Activated CD4-positive, alpha-beta T cell treated with anti-CD3 and anti-CD28 coated beads for 4 hours (primary cell): ENCODE results near the gene LEP.

Experiments used
- DNase-seq, 2 donors: peaks; one replicate each; pipeline ENCODE4 v3.0.0-alpha.2; 2020

Gene LEP

DNA sequence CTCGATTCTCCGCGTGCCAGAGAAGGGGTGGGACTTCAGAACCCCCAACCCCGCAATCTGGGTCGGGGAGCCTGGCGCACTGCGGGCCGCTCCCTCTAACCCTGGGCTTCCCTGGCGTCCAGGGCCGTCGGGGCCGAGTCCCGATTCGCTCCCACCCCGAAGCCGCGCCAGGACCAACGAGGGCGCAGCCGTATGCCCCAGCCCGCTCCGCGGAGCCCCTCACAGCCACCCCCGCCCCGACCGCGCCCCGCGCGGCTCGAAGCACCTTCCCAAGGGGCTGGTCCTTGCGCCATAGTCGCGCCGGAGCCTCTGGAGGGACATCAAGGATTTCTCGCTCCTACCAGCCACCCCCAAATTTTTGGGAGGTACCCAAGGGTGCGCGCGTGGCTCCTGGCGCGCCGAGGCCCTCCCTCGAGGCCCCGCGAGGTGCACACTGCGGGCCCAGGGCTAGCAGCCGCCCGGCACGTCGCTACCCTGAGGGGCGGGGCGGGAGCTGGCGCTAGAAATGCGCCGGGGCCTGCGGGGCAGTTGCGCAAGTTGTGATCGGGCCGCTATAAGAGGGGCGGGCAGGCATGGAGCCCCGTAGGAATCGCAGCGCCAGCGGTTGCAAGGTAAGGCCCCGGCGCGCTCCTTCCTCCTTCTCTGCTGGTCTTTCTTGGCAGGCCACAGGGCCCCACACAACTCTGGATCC, at the start of gene LEP:
LEP (plus strand) TSS at position 583 of the 691 bp plus-strand sequence. CDS start 10,741 bp downstream, outside the sequence.
- no peak for DNase-seq

DNA sequence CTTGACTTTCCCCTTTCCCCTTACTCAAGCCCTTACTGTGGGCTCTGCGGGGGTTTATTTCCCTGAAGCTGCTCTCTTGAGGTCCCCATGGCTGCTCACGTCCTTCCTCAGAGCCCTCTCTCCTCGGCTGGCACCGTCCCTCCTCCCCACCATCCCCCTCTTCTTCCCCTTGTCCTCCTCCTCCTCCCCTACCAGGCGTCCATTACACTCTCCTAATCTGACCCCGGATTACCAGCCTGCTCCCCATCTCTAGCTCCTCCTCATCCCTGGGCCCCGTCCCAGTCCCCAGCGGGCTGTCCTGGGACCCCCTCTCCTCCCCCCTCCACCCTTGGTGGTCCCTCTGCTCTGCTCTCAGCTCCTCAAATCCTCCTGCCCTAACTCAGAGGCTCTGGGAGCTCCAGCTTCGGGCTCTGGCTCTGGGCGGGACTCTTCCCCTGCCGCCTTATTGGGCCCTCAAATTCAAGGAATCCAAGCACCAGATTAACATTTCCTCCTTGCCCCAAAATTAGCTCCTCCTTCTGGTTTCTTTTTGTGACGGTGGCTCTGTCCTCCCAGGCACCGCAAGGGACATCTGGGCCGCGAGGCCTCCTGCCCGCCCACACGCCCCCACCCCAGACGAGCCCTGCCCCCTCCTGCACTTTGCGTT, 48.5 kb upstream of the LEP start:
- DNase-seq = no peak

DNA sequence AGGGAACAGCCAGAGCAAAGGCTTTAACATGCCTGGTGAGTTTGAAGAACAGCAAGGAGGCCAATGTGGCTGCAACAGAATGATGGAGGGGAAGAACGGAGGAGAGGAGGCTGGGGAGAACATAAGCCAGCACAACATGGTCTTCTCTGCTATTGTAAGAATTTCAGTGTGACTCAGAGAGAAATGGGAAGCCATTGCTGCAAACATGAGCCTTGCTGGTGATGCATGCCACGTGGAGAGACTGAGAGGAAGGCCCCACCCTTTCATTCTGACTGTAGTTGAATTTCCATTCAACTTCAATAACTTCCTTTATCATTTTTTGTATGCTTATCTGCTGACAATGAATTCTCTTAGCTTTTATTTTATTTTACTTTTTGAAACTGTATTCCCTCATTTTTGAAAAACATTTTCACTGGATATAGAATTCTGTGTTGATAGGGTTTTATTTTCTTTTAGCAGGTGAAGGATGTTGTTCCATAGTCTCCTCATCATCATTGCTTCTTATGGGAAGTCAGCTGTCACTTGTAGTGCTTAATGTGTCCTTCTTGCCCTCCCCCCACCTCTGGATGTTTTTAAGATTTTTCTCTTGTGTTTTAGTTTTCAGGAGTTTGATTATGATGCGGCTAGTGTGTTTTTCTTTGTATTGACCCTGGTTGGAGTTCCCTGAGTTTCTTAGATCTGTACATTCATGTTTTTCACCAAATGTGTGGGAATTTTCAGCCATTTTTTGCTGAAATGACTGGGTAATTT, 46.4 kb upstream of the LEP start:
- DNase-seq = no peak

GRCh38 chr7:128197589-128197988, 43.5 kb upstream of the LEP start:
- DNase-seq = no peak

DNA sequence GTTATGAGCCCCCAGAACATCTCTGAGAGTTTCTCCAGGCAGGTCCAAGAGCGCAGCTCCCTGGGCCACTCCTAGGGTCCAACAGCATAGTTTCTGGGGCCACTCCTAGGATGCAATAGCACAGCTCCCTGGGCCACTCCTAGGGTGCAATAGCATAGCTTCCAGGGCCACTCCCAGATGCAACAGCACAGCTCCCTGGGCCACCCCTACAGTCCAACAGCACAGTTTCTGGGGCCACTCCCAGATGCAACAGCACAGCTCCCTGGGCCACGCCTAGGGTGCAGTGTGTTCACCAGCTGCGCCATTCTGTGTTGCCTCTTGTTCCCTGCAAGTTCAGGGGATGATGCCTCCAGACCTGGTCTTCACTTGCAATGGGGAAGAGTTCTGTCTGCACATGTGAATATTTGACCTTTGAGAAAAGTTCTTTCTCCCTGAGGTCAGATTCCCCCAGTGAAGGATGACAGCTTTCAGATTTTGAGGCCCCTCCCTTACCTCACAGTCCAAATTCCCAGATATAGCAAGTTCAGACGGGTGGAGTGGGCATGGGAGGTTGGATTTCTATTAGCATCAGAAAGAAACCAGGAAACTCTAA, 43.0 kb upstream of the LEP start:
- no peak for DNase-seq

GRCh38 chr7:128200376-128200775, 40.7 kb upstream of the LEP start:
- DNase-seq = no peak

GRCh38 chr7:128201067-128201689, 39.9 kb upstream of the LEP start:
- no peak for DNase-seq

GRCh38 chr7:128201690-128202085, 39.4 kb upstream of the LEP start:
- no peak for DNase-seq

DNA sequence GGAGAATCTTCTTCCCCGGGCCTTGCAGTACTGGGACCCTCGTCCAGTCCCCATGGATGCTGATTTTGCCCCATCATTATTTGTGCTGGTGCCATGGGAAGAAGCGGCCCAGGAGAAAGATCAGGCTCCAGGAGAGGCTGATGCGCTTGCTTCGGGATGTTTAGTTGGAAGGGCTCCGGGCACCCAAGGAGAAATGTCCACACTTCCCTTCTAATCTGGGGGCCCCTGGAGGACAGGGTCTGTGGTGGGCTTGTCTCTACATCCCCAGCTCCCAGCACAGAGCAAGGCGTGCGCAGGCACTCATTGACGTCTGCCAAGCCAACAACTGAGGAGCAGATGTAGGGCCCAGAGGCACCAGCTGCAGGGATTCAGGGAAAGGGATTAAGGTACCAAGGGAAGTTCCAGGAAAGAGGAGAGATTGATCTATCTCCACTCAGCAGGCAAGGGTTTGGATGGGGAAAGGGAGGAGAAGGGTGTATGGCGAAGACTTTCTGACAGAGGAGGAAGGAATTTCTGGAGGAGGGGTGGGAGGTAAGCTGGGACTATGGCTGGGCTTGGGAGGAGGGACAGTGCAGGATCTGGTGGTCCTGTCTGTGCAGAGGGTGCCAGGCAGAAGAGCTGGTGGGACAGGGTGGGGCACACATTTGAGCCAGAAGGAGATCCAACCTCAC, 38.7 kb upstream of the LEP start:
- no peak for DNase-seq

DNA sequence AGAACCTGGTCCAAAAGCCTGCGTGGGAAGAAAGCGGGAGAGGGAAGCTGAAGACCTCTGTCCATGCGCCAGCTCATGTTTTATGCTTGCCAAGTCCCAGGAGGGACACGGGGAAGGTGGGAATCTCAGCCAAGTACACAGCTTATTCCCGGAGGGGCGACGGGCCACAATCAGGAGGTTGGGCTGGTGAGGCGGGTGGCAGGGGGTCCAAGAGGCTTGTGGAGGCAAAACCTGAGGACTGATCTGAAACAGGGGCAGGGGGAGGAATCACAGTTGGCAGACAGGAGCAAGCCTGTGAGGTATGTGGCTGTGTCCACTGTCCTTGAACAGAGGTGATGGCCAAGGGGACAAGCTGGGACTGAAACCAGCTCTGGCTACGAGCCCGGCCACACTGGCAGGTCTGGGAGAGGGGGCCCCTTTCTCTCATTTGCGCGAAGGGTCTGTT, 38.0 kb upstream of the LEP start:
- DNase-seq = no peak

GRCh38 chr7:128203710-128204214, 37.3 kb upstream of the LEP start:
- DNase-seq = no peak

DNA sequence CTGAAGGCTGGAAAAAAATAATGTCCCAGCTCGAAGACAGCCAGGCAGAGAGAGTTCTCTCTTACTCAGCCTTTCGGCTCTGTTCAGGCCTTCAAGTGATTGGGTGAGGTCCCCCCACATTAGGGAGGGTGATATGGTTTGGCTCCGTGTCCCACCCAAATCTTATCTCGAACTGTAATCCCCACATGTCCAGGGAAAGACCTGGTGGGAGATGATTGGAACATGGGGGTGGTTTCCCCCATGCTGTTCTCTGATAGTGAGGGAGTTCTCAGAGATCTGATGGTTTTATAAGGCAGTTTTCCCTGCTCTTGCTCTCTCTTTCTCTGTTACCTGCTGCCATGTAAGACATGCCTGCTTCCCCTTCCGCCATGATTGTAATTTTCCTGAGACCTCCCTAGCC, 36.6 kb upstream of the LEP start:
- DNase-seq = no peak

DNA sequence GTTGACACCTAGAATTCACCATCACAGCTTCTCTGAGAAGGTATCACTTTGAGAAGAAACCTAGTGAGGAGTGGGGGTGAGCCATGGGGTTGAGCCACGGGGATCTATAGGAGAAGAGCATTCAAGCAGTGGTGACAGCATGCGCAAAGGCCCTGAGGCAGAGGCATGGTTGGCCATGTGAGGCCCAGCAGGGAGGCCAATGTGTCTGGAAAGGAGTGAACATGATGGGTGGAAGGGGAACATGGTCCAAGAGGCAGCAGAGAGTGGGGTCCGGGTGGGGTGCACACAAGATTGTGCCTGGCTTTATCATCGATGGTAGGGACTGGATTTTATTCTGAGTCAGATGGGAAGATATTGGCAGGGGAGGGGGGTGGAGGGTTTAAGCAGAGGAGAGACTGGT, 36.0 kb upstream of the LEP start:
- DNase-seq = no peak

GRCh38 chr7:128206017-128206746, 34.9 kb upstream of the LEP start:
- no peak for DNase-seq

DNA sequence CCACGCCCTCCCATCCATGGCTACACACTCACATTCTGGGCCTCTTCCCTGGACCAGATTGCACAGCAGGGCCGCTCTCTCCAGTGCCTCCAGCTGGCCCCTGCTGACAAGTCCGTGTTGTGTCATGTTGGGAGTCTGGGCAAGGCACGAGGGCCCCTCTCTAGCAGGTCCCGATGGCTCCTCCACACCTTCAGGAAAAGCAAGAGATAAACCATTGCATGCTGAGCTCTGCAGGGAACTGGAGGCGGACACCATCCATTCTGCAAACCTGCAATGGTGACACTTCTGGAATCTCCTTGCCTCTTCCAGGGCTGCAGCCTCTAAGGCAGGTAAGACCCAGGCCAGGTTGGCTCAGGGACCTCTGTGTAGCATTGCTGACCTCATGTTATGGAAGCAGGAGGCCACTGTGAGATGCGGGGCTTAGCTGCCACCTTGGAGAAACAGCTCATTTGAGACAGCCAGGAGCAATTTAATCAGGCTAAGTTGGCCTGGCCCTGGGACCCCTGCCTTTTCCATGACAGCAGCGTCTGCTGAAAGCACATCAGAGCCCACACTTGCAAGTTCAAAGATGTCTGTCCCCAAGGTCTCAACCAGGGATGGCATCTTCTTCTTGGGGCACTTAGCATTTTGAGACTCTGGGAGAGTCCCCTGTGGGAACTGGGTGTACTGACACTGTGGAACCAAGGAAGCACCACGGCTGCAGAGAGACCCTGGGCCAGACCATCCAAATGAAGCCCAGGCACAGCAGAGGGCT, 34.2 kb upstream of the LEP start:
- DNase-seq = no peak

GRCh38 chr7:128207609-128208008, 33.5 kb upstream of the LEP start:
- no peak for DNase-seq

DNA sequence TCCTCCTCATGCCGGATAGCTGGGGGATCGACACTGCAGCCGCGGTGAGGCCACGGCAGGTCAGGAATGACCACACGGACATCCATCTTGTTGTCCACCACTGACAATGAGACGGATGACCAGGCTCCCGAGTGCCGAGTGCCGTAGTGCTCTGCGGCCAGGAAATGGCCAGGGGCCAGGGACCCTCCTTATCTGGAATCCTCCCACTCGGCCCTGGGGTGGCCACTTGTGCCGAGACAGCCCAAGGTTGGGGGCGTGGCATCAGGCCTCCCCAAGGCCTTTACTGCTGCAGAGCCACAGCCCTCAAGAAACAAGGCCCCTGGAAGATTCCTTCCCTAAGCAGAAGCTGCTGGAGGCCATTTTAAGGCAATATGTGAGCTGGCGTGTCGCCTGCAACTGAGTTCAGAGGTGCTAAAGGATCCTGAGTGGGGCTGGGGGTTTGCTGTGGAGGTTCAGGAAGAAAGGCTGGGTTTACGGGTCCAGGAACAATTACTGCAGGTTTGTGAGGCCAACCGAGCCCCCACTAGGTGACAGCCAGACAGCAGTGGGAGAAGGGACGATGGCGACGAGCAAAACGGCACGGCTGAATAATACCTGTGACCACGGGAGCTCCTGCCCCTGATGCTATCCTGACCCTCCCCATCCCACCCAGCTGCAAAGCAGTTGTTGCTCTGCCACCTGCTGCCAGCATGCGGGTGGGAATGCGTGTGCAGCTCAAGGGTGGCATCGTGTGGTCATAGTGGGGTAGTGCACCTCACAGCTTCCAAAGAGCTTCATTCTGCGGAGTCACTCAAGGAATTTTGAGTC, 31.6 kb upstream of the LEP start:
- DNase-seq = peak; percentile 58 to 66

- no peak for DNase-seq
These were observed 31.1 kb upstream of the LEP start for GRCh38 chr7:128210036-128210347.

DNA sequence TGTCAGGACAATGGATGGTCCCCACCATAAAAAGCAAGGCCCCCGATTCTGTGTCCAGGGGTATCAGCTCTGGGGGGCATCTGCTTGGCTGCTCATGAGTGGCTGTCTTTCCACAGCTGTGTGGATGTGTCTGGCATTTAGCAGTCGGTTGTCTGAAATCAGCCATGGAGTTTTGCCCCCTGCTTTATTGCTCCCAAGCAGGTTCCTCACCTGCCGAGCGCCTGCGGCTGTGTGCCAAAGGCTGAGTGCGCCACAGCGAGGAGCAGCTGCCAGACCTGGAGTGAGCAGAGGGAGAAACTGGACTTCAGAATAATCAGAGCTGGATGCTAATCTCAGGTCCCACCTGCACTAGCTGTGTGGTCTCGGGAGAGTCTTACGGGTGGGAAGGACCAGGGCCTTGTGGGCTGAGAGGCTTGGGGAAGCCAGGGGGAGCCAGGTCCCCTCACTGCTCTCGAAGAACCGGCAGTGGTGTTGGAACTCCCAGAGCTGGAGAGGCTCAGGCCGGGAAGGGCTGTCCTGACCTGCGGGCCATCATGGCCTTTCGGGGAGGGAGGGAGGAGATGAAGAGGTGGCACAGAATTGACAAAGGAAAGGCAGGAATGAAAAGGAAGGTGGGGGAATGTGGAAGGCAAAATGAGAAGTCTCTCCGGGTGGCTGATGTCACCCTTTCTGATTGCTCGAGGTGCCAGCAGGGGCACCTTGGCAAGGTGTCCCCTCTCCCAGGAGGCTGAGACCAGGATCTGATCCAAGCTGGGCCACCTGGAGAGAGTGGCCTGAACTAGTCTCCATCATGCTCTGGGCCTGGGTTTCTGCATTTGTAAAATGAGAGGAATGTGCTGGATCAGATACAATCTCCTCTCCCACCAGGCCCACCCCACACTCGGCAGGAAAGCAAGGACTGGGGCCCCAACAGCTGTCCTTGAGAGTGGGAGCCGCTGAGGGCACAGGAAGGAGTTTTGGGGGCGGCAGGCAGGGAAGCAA, 30.2 kb upstream of the LEP start:
- DNase-seq = no peak
